ENCODE results near the gene CENPU.

- TF ChIP-seq TCF12 (IDR thresholded peaks at IDR 0.05; ENCODE audit: low read depth) (no peak), MAX (IDR thresholded peaks at IDR 0.05) (no peak), USF1 (IDR thresholded peaks at IDR 0.05) (no peak), EP300 (IDR thresholded peaks at IDR 0.05; ENCODE audit: borderline replicate concordance) (no peak), YY1 (IDR thresholded peaks at IDR 0.05; ENCODE audit: low read depth) (no peak), REST (IDR thresholded peaks at IDR 0.05; ENCODE audit: low read depth) (no peak), CREB1 (IDR thresholded peaks at IDR 0.05; ENCODE audit: low read depth) (no peak), FOXM1 (IDR thresholded peaks at IDR 0.05; ENCODE audit: borderline replicate concordance, low read depth) (no peak), TAF1 (IDR thresholded peaks at IDR 0.05; ENCODE audit: low read depth) (no peak), CEBPB (IDR thresholded peaks at IDR 0.05) (no peak), NFIC (IDR thresholded peaks at IDR 0.05) (no peak)
These were observed 2.8 kb downstream of the CENPU start for GRCh38 chr4:184731056-184731455.
